HG02642 (cell line): Measurements from ENCODE around the gene SLC5A3.

Experiments used
- ATAC-seq: cut with Tn5 transposase; IDR thresholded peaks from one replicate; pipeline ENCODE4 v1.9.1; 2021; ENCODE audit warnings: mild to moderate bottlenecking; ENCODE audit not compliant: unreplicated experiment, poor library complexity

The SLC5A3 gene

DNA sequence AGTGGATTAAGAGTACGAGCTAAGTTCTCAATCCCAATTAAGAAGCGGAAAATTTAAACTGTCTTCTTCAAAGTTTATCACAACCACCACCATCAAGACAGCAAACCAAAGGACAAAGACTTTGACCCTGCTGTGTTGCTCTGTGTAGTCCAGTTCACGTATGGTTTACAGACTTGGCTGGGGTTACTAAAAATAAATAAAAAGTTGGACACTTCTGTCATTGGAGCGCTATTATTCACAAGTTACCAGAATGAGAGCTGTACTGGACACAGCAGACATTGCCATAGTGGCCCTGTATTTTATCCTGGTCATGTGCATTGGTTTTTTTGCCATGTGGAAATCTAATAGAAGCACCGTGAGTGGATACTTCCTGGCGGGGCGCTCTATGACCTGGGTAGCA, 21.6 kb downstream of the SLC5A3 start:
- ATAC-seq: no peak

DNA sequence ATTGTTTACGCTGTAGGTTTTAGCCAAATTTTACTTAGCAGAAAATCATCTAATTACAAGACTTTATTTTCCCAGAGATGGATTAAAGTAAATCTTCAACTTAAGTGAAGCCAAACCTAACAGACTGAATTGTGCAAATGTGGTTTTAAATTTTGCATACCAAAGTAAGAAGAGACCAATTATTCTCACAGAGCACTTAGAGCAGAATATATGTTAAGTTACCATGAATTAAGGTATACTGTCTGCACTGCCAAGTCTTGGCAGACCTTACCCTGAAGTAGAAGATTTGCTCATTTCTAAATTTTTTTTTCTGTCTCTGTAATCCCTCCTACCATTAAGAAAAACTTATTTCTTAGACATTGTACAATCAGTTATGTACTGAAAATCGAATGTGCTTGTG, 24.1 kb downstream of the SLC5A3 start:
- no peak for ATAC-seq

DNA sequence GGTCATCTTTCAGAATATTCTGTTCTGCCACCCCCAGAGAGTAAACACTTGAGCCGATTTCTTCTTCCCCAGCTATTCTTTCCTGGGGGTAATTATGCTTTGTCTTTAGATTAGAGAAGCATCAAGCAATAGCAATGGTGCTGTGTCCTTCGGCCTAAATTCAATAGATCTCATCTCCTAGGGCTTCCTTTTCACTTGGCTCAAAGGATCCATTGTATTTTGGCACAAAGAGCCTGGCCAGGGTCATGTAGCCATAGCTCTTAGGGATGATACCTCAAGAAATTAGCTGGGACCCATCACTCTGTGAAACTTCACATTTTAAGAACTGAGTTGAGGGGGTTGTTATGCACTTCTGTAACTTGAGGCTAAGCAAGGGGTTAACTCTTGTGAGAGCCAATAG, 27.0 kb downstream of the SLC5A3 start:
- no peak for ATAC-seq

DNA sequence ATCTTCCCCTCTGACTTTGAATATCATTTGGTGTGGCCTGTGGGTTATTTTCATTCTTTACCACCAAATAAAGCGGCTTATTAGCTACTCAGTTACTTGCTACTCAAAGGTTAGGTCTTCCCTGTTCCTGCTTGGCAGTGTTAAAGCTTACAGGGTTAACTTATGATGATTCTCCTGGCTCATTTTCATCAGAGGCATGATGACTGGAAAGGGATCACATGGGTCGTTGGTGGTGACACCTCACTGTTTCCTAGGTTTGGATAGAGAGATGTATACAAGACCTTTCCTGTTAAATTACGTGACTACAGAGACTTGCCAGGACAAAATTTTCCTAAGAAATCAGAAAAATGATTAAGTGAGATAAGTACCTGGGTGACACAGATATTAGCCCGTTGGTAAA, 27.4 kb downstream of the SLC5A3 start:
- no peak for ATAC-seq

DNA sequence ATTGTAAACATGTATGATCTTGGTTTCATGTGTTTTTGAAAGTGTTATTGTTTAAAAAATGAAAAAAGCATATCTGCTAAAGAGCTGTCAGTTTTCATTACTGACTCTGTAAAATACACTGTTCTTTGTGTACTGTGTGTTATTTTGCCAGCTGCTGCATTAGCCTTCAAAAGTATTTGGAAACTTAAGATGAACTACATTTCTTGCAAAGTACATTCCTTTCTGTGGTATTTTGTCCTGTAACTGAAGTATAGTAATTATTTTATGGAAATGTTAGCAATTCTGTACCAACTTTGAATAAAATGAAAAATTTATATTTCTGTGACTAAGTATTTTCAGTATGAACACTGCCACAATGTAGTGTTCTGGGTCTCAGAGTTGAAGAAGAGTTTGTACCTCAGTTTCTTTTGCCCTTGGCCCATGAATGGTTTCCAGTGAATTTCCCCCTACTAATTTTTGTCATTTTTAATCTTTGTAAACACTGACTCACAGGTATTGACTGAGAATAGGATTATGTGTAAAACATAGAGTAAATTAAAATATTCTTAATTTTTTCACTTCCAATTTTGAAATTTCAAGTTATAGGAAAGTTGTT, 32.7 kb downstream of the SLC5A3 start:
- no peak for ATAC-seq

DNA sequence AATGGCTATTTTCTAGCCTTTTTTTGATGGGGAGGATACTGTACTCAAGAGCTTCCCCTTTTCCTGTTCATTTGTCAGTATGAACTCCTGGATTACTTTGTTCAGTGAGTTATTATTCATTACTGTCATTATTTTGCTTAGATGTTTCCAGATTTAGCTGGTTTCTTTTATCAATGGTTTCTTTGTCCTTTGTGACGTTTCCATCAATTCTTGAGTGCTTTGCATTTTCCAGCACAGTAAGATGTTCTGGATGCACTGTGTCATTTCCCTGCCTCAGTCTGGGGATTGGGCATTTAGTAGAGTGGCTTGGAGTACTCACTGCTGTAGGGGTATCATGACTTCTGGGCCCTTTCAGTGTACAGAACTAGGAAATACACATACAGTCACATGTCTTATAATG, 34.2 kb downstream of the SLC5A3 start:
- ATAC-seq: no peak

DNA sequence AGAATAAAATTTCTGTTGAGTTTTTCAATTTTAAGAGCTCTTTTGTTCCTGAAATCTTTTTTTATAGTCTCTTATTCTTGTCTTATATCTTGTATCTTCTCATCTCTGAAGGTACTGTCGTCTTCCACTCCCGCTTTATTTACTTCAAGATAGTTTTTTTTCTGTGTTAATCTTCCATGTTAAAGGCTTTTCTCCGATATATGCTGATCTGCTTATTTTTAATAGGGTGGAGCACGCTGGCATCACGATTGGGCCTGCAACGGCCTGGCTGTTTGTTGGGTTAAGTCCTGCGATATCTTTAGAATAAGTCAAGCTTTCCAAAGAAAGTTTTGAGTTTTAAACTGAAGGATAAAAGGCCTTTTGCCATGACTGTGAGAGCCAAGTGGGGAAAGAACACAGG, 35.7 kb downstream of the SLC5A3 start:
- ATAC-seq: no peak

DNA sequence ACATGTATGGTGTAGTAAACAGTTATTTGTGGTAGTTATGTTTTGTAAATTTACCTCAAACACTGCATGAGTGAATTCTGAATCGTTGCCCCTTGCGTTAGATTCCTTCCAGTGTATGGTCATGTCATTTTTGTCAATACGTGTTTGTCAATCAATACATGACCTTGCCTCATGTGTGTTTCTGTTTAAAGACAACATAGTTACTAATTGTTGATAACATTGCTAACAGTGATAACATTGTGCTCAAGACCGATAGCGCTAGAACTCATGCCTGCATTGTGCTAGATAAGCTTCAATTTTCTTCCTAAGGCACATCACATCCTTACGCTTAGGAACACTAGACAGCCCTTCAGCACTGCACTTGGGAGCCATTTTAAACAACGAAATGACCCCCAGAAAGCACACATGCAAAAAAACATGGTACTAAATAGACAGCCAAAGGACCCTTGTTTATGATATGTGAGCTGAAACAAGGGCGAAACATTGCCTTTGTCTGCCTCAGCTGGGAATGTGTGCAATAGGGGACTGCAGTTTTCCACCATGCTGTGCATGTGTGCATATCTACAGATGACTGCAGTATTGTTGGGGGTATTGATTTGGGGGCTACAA, 37.3 kb downstream of the SLC5A3 start:
- ATAC-seq: no peak

DNA sequence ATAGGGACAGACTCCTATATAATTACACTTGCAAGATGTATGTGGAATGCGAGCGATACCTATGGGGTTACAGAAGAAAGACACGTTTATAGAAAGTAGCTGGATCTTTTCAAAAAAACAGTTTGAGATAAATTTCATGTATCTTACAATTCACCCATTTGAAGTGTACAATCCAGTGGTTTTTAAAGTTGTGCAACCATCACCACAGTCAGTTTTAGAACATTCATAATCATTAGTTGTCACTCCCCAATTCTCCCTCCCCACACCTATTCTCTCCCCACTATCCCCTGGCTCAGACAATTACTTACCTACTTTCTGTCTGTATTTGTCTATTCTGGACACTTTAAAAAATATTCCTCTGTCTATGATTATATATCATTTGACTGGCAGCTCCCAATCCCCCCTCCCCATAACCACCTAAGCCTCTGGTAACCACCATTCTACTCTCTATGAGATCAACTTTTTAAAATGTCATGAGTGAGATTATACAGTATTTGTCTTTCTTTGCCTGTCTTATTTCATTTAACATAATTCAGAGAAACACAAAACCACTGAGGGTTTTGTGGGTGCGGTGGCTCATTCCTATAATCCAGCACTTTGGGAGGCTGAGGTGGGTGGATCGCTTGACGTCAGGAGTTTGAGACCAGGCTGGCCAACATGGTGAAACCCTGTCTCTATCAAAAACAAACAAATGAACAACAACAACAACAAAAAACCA, 39.1 kb downstream of the SLC5A3 start:
- ATAC-seq: no peak

DNA sequence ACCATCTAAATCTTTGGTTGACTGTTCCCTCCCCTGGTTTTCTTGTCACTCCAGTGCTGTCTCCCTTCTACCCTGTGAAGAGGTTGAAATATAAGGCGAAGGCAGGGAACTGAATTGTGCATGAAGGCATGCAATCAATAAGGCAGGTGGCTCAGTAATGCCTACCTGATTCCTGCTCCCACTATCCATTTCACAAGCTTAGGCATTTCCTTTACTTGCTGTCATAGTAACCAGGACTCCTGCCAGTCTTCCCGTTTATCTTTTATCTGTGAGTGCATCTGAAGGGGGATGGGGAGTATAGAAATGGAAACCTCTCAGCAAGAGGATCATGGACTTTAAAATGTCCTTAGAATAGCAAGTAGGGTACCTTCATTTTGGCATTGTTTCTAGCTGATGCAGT, 40.5 kb downstream of the SLC5A3 start:
- ATAC-seq: no peak

DNA sequence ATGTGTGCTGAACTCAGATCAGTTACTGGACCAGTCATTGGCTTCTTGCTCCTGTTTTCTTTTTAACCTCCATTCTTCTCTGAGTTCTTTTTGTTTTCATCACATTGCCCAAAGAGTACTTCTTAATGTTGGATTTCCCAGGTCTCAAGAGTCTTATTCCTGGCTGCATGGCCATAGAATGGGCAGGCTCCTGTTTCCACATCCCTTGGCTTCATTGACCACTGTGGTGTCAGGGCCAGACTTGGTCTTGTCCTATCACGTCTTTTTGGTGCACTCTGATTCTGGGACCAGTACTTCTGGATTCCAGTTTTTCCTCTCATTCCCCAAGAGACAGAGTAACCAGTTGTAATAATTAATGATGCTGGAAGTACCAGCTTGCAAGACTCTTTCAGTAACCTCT, 41.8 kb downstream of the SLC5A3 start:
- no peak for ATAC-seq

DNA sequence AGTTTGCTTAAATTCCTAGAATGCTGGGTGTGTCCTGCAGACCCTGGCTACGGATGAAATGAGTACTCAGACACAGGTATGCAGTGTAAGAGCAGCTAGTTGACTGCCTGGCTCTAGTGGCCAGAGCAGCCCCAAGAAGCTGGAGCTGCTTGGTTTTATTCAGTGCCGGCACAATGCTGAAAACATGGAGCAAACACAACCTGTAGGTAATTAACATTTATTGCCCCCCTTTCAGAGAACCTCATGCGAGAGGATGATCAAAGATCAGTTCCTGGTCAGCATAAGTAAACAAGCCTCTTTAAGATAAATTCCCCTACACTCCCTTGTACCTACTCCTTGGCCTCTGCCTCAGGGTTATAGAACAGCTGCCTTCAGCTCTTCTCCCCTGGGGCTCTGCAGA, 43.2 kb downstream of the SLC5A3 start:
- ATAC-seq: no peak

DNA sequence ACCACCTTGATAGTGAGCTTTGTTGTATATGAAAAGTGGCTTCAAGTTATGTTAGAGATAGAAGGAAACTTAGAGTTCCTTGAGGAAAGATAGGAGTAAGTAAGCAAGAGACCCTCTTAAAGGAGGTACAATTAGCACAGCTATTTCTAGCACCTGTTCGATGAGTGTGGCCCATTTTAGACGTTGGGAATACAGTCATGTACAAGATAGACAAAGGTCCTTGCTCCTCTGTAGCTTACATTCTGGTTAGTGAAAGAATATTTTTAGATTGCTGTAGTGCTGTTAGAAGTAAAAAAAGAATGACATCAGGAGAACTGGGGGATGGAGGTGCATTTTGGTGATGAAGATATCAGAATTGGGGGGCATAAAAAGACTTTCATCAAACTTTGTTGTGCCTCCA, 47.5 kb downstream of the SLC5A3 start:
- ATAC-seq: no peak

DNA sequence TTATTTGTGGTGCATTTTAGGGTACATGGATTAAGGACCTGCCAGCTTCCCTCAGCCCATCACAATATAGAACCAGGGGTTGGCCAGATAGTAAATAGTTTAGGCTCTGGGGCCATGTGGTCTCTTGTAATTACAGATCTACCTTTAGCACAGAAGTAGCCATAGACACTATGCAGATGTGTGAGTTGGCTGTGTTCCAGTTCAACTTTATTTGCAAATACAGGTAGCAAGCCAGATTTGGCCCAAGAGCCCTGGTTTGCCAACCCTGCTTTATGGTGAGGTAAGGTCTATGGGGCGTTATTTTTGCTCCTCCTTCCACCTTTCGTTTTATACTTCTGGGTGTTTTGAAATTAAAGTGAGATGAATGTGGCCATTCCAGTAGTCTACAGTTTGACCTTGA, 48.7 kb downstream of the SLC5A3 start:
- ATAC-seq: no peak
